HG02610 (cell line): ENCODE data around the gene SPTLC1.
"Not testable (repeated sequence)": the region's sequence is repeated elsewhere in the genome, so short reads cannot be mapped to it uniquely, and the experiment has no call there.

ENCODE experiments used
- ATAC-seq: cut with Tn5 transposase; IDR thresholded peaks from one replicate; pipeline ENCODE4 v1.9.1; 2021; ENCODE audit warnings: mild to moderate bottlenecking, moderate library complexity; ENCODE audit not compliant: unreplicated experiment

SPTLC1 gene

GRCh38 chr9:92141144-92142129 is 26.2 kb upstream of the SPTLC1 start:
- no peak for ATAC-seq

- ATAC-seq, result no peak
Measured at GRCh38 chr9:92140754-92141143, 25.5 kb upstream of the SPTLC1 start.

- peak; percentile 40 for ATAC-seq
Measured at GRCh38 chr9:92140074-92140753, 25.0 kb upstream of the SPTLC1 start.

- not testable (repeated sequence) for ATAC-seq
Measured at GRCh38 chr9:92138960-92139540, 23.8 kb upstream of the SPTLC1 start.

- ATAC-seq, result no peak
Measured at GRCh38 chr9:92138157-92138959, 23.1 kb upstream of the SPTLC1 start.

- no peak for ATAC-seq
Measured at GRCh38 chr9:92136184-92136858, 21.1 kb upstream of the SPTLC1 start.

GRCh38 chr9:92135576-92135975 is 20.4 kb upstream of the SPTLC1 start:
- ATAC-seq, result no peak

GRCh38 chr9:92133949-92134604 is 18.9 kb upstream of the SPTLC1 start:
- ATAC-seq, result peak; percentile 73

- not testable (repeated sequence) for ATAC-seq
Measured at GRCh38 chr9:92132913-92133312, 17.7 kb upstream of the SPTLC1 start.

GRCh38 chr9:92132501-92132900 is 17.3 kb upstream of the SPTLC1 start:
- ATAC-seq, result no peak

GRCh38 chr9:92122800-92123199 is 7.6 kb upstream of the SPTLC1 start:
- no peak for ATAC-seq

- ATAC-seq, result no peak
Measured at GRCh38 chr9:92122061-92122460, 6.8 kb upstream of the SPTLC1 start.

- ATAC-seq, result no peak
Measured at GRCh38 chr9:92121265-92121664, 6.1 kb upstream of the SPTLC1 start.

- no peak for ATAC-seq
Measured at GRCh38 chr9:92120138-92120537, 4.9 kb upstream of the SPTLC1 start.

GRCh38 chr9:92119586-92119985 is 4.4 kb upstream of the SPTLC1 start:
- no peak for ATAC-seq

- no peak for ATAC-seq
Measured at GRCh38 chr9:92108122-92108521, 7.1 kb downstream of the SPTLC1 start.

- not testable (repeated sequence) for ATAC-seq
Measured at GRCh38 chr9:92105446-92106225, 9.6 kb downstream of the SPTLC1 start.

- ATAC-seq, result not testable (repeated sequence)
Measured at GRCh38 chr9:92103601-92104000, 11.6 kb downstream of the SPTLC1 start.
